HG03025 (cell line): ENCODE measurements around the gene POGLUT2.

Experiments used
- ATAC-seq: cut with Tn5 transposase; IDR thresholded peaks from one replicate; pipeline ENCODE4 v1.9.1; 2021; ENCODE audit warnings: mild to moderate bottlenecking, moderate library complexity; ENCODE audit not compliant: unreplicated experiment, low FRiP score

POGLUT2 gene

GRCh38 chr13:102771298-102772041 is 27.3 kb downstream of the POGLUT2 start:
- no peak for ATAC-seq

- ATAC-seq: no peak
Measured at GRCh38 chr13:102770435-102770834, 28.3 kb downstream of the POGLUT2 start.

- no peak for ATAC-seq
Measured at GRCh38 chr13:102769679-102770078, 29.1 kb downstream of the POGLUT2 start.

- no peak for ATAC-seq
Measured at GRCh38 chr13:102768909-102769308, 29.9 kb downstream of the POGLUT2 start.

GRCh38 chr13:102763741-102764140 is 35.0 kb downstream of the POGLUT2 start:
- no peak for ATAC-seq

- ATAC-seq: no peak
Measured at GRCh38 chr13:102761071-102761470, 37.7 kb downstream of the POGLUT2 start.

GRCh38 chr13:102758842-102759241 is 39.9 kb downstream of the POGLUT2 start:
- no peak for ATAC-seq

GRCh38 chr13:102757006-102757405 is 41.8 kb downstream of the POGLUT2 start:
- no peak for ATAC-seq

- ATAC-seq: no peak
Measured at GRCh38 chr13:102751886-102752285, 46.9 kb downstream of the POGLUT2 start.

- no peak for ATAC-seq
Measured at GRCh38 chr13:102742506-102742905, 56.3 kb downstream of the POGLUT2 start.

GRCh38 chr13:102742101-102742500 is 56.7 kb downstream of the POGLUT2 start:
- no peak for ATAC-seq
